ENCODE results near the gene CFAP299. TPM values are rescaled to one million over a fixed set of nuclear protein-coding genes. Genes with fewer than 3 reads are reported as not detected.

Gene CFAP299
- total RNA-seq, 1 donor from 2014 or later: not detected

GRCh38 chr4:80471756-80472155 lies 136.2 kb downstream of the CFAP299 start:
- Histone ChIP-seq H3K4me2 (ENCODE audit: low read length) (peak overlapping the region; percentile 77), H4K20me1 (ENCODE audit: insufficient read depth, low read length) (no peaks in the 10 kb centered on the region), H3K4me3 (ENCODE audit: insufficient read depth, low read depth, low read length) (peak overlapping the region; percentile 35), H3K9me3 (ENCODE audit: insufficient read depth, low read depth, low read length) (no peaks in the 10 kb centered on the region), H3K27ac (ENCODE audit: low read depth, low read length) (no peak overlapping the region), H3K27me3 (ENCODE audit: insufficient read depth, low read length) (no peaks in the 10 kb centered on the region), H3K36me3 (ENCODE audit: insufficient read depth, low read length) (no peaks in the 10 kb centered on the region), H3K4me1 (ENCODE audit: insufficient read depth, low read length) (no peaks in the 10 kb centered on the region), H3K79me2 (ENCODE audit: insufficient read depth, low read length) (no peaks in the 10 kb centered on the region), H2AFZ (ENCODE audit: low read depth, low read length) (peak overlapping the region; percentile 30), H3K9ac (ENCODE audit: low read length) (no peak overlapping the region)
- no peak overlapping the region for H3K4me3 Mint-ChIP-seq (ENCODE audit: unreplicated experiment)
- DNase-seq (ENCODE audit: low read depth) (peak; percentile 18), FAIRE-seq (no peak)
- H3K36me3 Mint-ChIP-seq (ENCODE audit: low read depth, unreplicated experiment): no peaks in the 10 kb centered on the region
- no peaks in the 10 kb centered on the region for H3K4me1 Mint-ChIP-seq (ENCODE audit: low read depth, unreplicated experiment)
- no peaks in the 10 kb centered on the region for H3K9me3 Mint-ChIP-seq (ENCODE audit: unreplicated experiment)
- TF ChIP-seq CTCF (IDR thresholded peaks at IDR 0.05; ENCODE audit: insufficient read depth, low read depth, low read length): no peak
- no peak for TF ChIP-seq EZH2 (IDR thresholded peaks at IDR 0.05; ENCODE audit: insufficient read depth, low read length)
- no peaks in the 10 kb centered on the region for H3K27me3 Mint-ChIP-seq (ENCODE audit: low read depth, unreplicated experiment)
- no peak overlapping the region for H3K27ac Mint-ChIP-seq (ENCODE audit: unreplicated experiment)

- FAIRE-seq (no peak), DNase-seq (ENCODE audit: low read depth) (no peak)
- Mint-ChIP-seq H3K27ac (ENCODE audit: unreplicated experiment) (no peak overlapping the region), H3K4me1 (ENCODE audit: low read depth, unreplicated experiment) (no peaks in the 10 kb centered on the region), H3K9me3 (ENCODE audit: unreplicated experiment) (no peaks in the 10 kb centered on the region), H3K4me3 (ENCODE audit: unreplicated experiment) (no peak overlapping the region), H3K36me3 (ENCODE audit: low read depth, unreplicated experiment) (no peaks in the 10 kb centered on the region), H3K27me3 (ENCODE audit: low read depth, unreplicated experiment) (no peaks in the 10 kb centered on the region)
- Histone ChIP-seq H2AFZ (ENCODE audit: low read depth, low read length) (no peak overlapping the region), H3K4me1 (ENCODE audit: insufficient read depth, low read length) (no peaks in the 10 kb centered on the region), H3K27ac (ENCODE audit: low read depth, low read length) (no peak overlapping the region), H3K36me3 (ENCODE audit: insufficient read depth, low read length) (no peaks in the 10 kb centered on the region), H3K27me3 (ENCODE audit: insufficient read depth, low read length) (no peaks in the 10 kb centered on the region), H3K9me3 (ENCODE audit: insufficient read depth, low read depth, low read length) (no peaks in the 10 kb centered on the region), H3K79me2 (ENCODE audit: insufficient read depth, low read length) (no peaks in the 10 kb centered on the region), H3K4me3 (ENCODE audit: insufficient read depth, low read depth, low read length) (no peak overlapping the region), H4K20me1 (ENCODE audit: insufficient read depth, low read length) (no peaks in the 10 kb centered on the region), H3K4me2 (ENCODE audit: low read length) (no peak overlapping the region), H3K9ac (ENCODE audit: low read length) (no peak overlapping the region)
- TF ChIP-seq EZH2 (IDR thresholded peaks at IDR 0.05; ENCODE audit: insufficient read depth, low read length) (no peak), CTCF (IDR thresholded peaks at IDR 0.05; ENCODE audit: insufficient read depth, low read depth, low read length) (no peak)
These were observed 139.7 kb downstream of the CFAP299 start for GRCh38 chr4:80475236-80475635.

GRCh38 chr4:80475798-80476197 lies 140.3 kb downstream of the CFAP299 start:
- no peaks in the 10 kb centered on the region for H3K9me3 ChIP-seq (ENCODE audit: insufficient read depth, low read depth, low read length)
- no peaks in the 10 kb centered on the region for H3K27me3 ChIP-seq (ENCODE audit: insufficient read depth, low read length)
- no peaks in the 10 kb centered on the region for H3K79me2 ChIP-seq (ENCODE audit: insufficient read depth, low read length)
- no peaks in the 10 kb centered on the region for H3K4me1 ChIP-seq (ENCODE audit: insufficient read depth, low read length)
- no peak overlapping the region for H3K4me3 ChIP-seq (ENCODE audit: insufficient read depth, low read depth, low read length)
- no peak overlapping the region for H3K4me2 ChIP-seq (ENCODE audit: low read length)
- no peaks in the 10 kb centered on the region for H3K36me3 Mint-ChIP-seq (ENCODE audit: low read depth, unreplicated experiment)
- no peak overlapping the region for H3K27ac Mint-ChIP-seq (ENCODE audit: unreplicated experiment)
- no peak overlapping the region for H2AFZ ChIP-seq (ENCODE audit: low read depth, low read length)
- H3K36me3 ChIP-seq (ENCODE audit: insufficient read depth, low read length): no peaks in the 10 kb centered on the region
- H3K9ac ChIP-seq (ENCODE audit: low read length): no peak overlapping the region
- no peaks in the 10 kb centered on the region for H3K27me3 Mint-ChIP-seq (ENCODE audit: low read depth, unreplicated experiment)
- H3K9me3 Mint-ChIP-seq (ENCODE audit: unreplicated experiment): no peaks in the 10 kb centered on the region
- DNase-seq (ENCODE audit: low read depth): no peak
- no peak for FAIRE-seq
- no peak overlapping the region for H3K4me3 Mint-ChIP-seq (ENCODE audit: unreplicated experiment)
- TF ChIP-seq CTCF (IDR thresholded peaks at IDR 0.05; ENCODE audit: insufficient read depth, low read depth, low read length) (no peak), EZH2 (IDR thresholded peaks at IDR 0.05; ENCODE audit: insufficient read depth, low read length) (no peak)
- no peaks in the 10 kb centered on the region for H3K4me1 Mint-ChIP-seq (ENCODE audit: low read depth, unreplicated experiment)
- no peak overlapping the region for H3K27ac ChIP-seq (ENCODE audit: low read depth, low read length)
- no peaks in the 10 kb centered on the region for H4K20me1 ChIP-seq (ENCODE audit: insufficient read depth, low read length)
